Activated CD8-positive, alpha-beta memory T cell treated with anti-CD3 and anti-CD28 coated beads for 36 hours (primary cell): ENCODE data around the gene RFLNA. TPM values are rescaled to one million over a fixed set of nuclear protein-coding genes. Genes with fewer than 3 reads are reported as not detected.
"Not testable (repeated sequence)": the region's sequence is repeated elsewhere in the genome, so short reads cannot be mapped to it uniquely, and the experiment has no call there.

ENCODE experiments used
- CTCF ChIA-PET: fragments of 350-600 bp; sonication (Branson Sonifier 250); formaldehyde crosslinking; loops from one replicate; lab custom pipeline; 2021; ENCODE audit warnings: antibody characterized with exemption; lab: Charles Lee
- POLR2A ChIA-PET: fragments of 350-600 bp; sonication (Branson Sonifier 250); formaldehyde crosslinking; loops from one replicate; lab custom pipeline; 2021; ENCODE audit warnings: antibody characterized with exemption; lab: Charles Lee
- total RNA-seq, 2 experiments: library from RNA; stranded (reverse); gene quantifications; one replicate each; pipeline ENCODE4 v1.2.3, GENCODE V29; 2021

RFLNA gene
- total RNA-seq, 2 experiments from 2014 or later: not detected

DNA sequence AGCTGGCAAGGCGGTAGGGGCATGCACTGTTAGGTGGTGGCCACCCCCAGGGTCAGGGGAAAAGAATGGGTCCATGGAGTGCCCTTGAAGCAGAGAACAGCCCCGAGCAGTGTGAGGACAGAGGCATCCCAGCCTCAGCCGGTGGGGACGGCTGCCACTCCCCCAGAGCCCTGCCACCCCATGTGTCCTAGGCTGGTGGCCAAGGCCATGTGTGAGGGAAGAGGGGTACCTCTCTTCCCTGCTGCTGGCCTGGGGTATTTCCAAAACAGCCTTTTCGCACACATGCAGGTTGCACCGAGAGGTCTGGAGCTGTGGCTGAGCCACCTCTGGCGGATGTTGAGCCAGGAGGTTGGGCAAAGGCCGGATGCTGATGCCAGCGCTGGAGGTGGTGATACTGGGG is 19.9 kb downstream of the RFLNA start:
- POLR2A ChIA-PET: no interaction called here
- CTCF ChIA-PET: interaction anchor here (1.4 kb wide), 1 partner anchor 278 kb away, joined by 5 read pairs; no protein-coding TSS in a partner anchor

DNA sequence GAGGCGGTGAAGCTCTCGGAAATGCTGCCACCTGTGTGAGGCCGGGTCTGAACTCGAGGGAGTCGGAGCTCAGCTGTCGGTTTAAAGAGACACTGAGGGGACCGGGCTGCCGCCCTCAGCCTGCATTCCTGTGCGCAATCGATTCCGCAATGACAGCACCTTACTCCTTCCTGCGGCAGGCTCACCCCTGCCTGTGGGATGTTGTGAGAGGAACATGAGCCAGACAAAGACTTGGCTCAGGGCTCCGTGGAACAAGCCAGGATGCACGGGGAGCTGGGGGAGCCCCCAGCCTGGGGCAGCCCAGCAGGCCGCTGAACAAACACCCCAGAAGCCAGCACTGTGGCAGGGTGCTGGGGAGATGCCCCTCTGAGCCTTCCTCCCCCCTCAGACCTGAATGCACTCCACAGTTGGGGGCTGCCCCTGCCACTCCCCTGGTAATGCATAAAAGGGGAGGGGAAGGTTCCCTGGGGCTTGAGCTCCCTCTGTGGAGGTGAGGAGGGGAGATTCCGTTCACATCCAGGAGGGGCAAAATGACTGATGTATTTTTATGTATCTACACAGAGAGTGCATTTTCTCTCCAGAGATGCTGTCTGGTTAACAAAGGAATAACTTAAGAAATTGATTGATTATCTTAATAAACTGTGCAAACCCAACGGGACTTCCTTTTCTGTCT is 20.6 kb downstream of the RFLNA start:
- ChIA-PET POLR2A (no interaction called here), CTCF (interaction anchor here (1.4 kb wide), 1 partner anchor 279 kb away, joined by 5 read pairs; no protein-coding TSS in a partner anchor)

DNA sequence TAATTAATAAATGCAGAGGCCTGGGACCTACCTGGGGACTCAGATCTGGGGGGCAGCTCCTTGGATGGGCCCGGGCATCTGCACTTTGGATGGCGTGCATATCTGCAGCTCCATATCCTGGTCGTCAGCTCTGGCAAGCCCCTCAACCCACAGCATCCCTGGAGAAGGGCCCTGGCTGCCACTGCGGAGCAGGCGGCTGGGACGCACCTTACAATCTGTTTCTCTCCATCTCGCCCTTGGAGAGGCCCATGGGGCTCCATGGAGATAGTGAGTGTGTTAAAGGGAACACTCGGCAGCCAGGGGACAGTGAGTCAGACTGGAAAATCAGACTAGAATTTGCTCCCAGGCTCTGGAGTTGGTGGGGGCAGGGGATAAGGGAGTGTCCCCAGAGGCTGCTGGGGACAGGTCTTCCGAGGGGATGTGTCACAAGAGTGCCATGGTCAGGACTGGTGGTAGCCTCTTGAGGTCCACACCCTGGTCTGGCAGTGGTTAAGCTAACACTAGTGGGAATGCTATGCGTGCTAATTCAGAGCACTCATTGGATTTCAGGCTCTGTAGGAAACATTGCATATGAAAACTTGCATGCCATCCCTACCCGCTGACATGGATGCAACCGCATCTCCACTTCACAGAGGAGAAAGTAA is 21.5 kb downstream of the RFLNA start:
- ChIA-PET POLR2A (no interaction called here), CTCF (interaction anchor here (1.4 kb wide), 1 partner anchor 280 kb away, joined by 5 read pairs; no protein-coding TSS in a partner anchor)

DNA sequence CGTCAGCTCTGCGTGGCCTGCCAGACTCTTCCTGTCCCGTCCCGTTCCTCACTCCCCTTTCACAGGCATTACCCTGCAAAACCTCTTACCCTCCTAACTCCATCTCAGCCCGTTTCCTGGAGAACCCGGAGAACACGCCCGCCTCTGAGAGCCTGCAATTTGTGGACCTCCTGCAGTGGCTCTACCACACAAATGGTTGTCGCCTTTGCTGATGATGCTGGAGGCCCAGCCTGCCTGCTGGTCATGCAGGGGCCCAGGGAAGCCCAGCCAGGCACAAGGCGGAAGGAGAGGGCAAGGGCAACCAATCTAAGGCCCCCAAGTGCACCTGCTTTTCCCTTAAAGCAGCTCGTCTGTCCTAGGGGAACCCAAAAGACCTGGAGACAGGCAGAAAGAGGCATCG is 22.5 kb downstream of the RFLNA start:
- ChIA-PET POLR2A (no interaction called here), CTCF (no interaction called here)

- ChIA-PET POLR2A (no interaction called here), CTCF (interaction anchor here (0.6 kb wide), 1 partner anchor 278 kb away, joined by 3 read pairs; no protein-coding TSS in a partner anchor)
Observed at GRCh38 chr12:124318278-124319020, 23.6 kb downstream of the RFLNA start.

GRCh38 chr12:124319368-124320050 is 24.6 kb downstream of the RFLNA start:
- ChIA-PET CTCF (interaction anchor here (0.6 to 2.1 kb wide), 2 partner anchors 280 to 283 kb away, joined by 3 to 11 read pairs; no protein-coding TSS in a partner anchor), POLR2A (no interaction called here)

DNA sequence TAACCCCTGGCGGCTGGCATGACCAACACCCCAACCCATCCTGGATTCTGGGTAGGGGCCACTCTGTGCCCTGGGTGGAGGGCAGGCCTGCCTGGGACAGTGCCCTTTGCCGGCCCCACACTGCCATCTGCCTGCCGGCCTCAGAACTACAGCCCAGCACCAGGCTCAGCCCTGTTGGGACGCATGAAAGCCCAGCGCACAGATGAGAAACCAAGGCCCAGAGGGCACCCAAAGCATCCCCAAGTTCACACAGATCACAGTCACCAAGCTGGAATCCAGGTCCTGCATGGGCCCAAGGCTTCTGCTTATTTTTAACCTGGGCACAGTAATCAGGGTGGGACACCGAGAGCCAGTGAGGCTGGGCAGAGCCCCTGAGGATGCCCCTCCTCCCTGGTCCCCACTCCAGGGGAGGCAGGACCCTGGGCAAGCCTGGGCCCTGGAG is 26.2 kb downstream of the RFLNA start:
- CTCF ChIA-PET: interaction anchor here (0.6 to 2.1 kb wide), 2 partner anchors 284 to 288 kb away, joined by 3 to 11 read pairs; no protein-coding TSS in a partner anchor
- POLR2A ChIA-PET: no interaction called here

DNA sequence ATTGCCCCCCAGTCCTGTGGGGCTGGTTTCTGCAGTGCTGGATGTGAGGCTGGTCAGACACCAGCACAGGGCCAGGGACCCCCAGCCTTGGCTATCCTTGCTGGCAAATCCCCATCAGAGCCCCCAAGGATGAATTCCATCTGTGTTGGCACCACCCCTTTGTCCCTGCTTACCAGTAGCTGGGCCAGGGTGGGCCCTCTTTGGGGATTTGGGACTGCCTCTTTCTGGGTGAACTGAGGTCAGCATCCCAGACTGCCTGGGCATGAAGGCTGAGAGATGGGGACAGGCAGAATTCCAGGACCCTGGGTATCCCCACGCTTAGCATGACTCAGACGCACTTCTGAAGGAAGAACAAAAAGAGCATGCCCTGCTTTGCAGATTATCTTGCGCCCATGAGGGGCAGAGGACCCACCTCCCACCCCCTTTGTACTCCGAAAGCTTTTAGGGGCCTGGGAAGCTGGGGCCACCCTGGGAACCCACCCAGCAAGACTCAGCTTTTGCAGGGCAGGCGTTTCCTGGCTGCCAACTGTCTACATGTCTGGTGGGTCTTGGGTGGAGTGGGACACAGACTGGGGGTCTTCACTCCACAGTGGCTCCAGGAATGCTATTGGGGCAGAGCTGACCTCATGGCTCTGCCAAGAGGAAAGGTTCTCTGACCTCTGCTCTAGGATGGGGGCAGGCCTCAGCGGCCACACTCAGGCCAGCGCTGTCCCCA is 26.8 kb downstream of the RFLNA start:
- ChIA-PET POLR2A (interaction anchor here (0.6 kb wide), 1 partner anchor 410 kb away, joined by 6 read pairs; no protein-coding TSS in a partner anchor), CTCF (interaction anchor here (1.0 kb wide), 2 partner anchors 282 to 284 kb away, joined by 3 to 4 read pairs; no protein-coding TSS in a partner anchor)

DNA sequence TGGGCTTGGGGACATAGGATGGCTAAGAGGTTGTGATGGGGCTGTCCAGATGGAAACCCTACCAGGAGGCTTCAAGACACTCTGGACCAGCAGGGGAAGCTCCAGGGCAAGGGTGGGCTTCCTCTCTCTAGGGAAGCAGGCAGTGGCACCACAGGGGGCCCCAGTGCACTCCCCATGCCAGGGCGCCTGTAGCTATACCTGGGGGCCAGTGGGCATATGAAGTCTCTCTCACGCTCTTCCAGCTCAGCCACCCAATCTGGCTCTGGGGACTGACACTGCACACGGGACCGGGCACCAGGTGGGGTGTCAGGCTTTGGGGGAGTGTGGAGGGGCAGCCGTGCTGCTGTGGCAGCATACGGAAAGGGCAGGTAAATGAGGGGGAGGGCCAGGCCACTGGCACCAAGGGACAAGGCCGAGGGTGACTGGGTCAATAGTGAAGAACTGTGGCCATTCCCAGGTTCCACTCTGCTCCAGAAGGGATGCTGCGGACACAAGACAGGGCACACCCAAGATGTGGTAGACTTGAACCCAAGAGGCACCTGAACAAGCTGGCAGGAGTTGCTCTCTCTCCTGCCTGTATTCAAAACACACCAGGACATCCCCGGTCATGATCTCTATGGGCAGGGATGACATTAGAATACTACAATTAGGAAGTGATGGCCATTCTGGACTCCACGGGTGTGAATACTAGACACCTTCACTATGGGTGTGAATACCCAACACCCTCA is 27.5 kb downstream of the RFLNA start:
- ChIA-PET POLR2A (interaction anchor here (0.6 kb wide), 1 partner anchor 409 kb away, joined by 6 read pairs; no protein-coding TSS in a partner anchor), CTCF (interaction anchor here (1.0 kb wide), 2 partner anchors 283 to 285 kb away, joined by 3 to 4 read pairs; no protein-coding TSS in a partner anchor)

GRCh38 chr12:124322999-124323328 is 28.1 kb downstream of the RFLNA start:
- CTCF ChIA-PET: not testable (repeated sequence)

DNA sequence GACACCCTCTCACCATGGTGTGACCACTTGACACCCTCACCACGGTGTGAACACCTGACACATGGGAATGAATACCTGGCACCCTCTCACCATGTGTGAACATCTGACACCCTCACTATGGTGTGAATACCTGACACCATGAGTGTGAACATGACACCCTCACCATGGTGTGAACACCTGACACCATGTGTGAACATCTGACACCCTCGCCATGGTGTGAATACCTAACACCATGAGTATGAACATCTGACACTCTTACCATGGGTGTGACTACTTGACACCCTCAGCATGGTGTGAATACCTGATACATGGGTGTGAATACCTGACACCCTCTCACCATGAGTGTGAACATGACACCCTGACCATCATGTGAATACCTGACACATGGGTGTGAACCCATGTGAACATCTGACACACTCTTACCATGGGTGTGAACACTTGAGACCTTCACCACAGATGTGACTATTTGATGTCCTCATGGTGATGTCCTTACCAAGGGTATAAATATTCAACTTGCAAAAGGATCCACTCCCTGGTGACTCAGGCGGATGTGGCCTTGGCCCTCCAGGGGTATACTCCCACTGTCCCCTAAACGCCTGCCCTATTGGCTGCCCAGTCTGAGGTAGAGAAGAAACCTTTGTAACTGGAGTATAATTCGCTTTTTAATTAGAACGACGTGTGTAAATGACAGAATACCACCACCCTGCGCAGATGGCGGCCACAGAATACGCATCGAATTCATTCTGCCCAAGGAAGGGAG is 29.1 kb downstream of the RFLNA start:
- CTCF ChIA-PET: no interaction called here
- POLR2A ChIA-PET: no interaction called here

More at GRCh38 chr12:124322999-124323328, 28.1 kb downstream of the RFLNA start:
- POLR2A ChIA-PET: not testable (repeated sequence)

- POLR2A ChIA-PET: no interaction called here
Observed at GRCh38 chr12:124324803-124325705, 30.2 kb downstream of the RFLNA start.

GRCh38 chr12:124326104-124326503 is 31.2 kb downstream of the RFLNA start:
- CTCF ChIA-PET: no interaction called here
- POLR2A ChIA-PET: no interaction called here

More at GRCh38 chr12:124324803-124325705, 30.2 kb downstream of the RFLNA start:
- CTCF ChIA-PET: no interaction called here

GRCh38 chr12:124326871-124327270 is 32.0 kb downstream of the RFLNA start:
- ChIA-PET POLR2A (no interaction called here), CTCF (no interaction called here)

GRCh38 chr12:124327362-124328043 is 32.6 kb downstream of the RFLNA start:
- CTCF ChIA-PET: interaction anchor here (0.6 kb wide), 1 partner anchor 92 kb away, joined by 3 read pairs; no protein-coding TSS in a partner anchor
- POLR2A ChIA-PET: no interaction called here
